A375 (cell line): Measurements from ENCODE around the gene RBMX. TPM values are rescaled to one million over a fixed set of nuclear protein-coding genes. Genes with fewer than 3 reads are reported as not detected.

Experiments
- small RNA-seq: library from RNA; depleted of rRNA; stranded (forward); fragments of <200 nt; gene quantifications from one replicate; pipeline ENCODE3, GENCODE V24; 2014
- total RNA-seq: library from RNA; depleted of rRNA; stranded (reverse); fragments of >200 nt; shearing (Covaris generic); gene quantifications from 2 replicates; pipeline ENCODE4 v1.2.3, GENCODE V29; 2014; rRNA removed

Gene RBMX
- total RNA-seq, result 494 and 525 TPM in 2 replicates

GRCh38 chrX:136880452-136881013 is at the start of gene RBMX:
TSS of gene RBMX (minus strand) at chrX:136880725. CDS start at chrX:136879427, 1,298 bp downstream.

Small RNA genes lying within 50 kb of the gene (small RNA-seq; reads per million reads assigned to genes)
- gene SNORD61, result not detected

Other genes starting within 250 kb of the RBMX start
- gene CD40LG, start 232.6 kb downstream of the RBMX start, total RNA-seq, result not detected in 2 replicates
- gene ARHGEF6, start 99.8 kb downstream of the RBMX start, total RNA-seq, result 5.7 and 6.8 TPM in 2 replicates
- not detected in 2 replicates for gene GPR101, start 153.3 kb upstream of the RBMX start, total RNA-seq